ENCODE results near the gene GSK3A.

DNA sequence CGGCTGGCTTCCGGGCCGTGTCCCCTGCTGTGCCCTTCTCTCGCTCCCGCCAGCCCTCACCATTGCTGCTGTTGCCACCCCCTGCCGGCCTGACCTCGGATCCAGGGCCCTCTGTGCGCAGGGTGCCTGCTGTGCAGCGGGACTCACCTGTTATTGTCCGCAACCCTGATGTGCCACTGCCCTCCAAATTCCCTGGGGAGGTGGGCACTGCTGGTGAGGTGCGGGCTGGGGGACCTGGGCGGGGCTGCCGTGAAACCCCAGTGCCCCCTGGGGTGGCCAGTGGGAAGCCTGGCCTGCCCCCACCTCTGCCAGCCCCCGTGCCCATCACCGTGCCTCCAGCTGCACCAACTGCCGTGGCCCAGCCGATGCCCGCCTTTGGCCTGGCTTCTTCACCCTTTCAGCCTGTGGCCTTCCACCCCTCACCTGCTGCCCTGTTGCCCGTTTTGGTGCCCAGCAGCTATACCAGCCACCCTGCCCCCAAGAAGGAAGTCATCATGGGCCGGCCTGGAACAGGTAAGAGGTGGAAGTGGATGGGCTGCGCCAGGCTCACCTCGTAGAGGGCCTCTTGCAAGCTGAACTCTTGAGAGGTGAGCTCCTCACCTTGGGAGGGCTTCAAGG lies 31.8 kb upstream of the GSK3A start:
- TF ChIP-seq ZNF341 (tag by site-specific recombination; IDR thresholded peaks at IDR 0.05; ENCODE audit: low read depth) (no peak), ZNF670 (tag by site-specific recombination; IDR thresholded peaks at IDR 0.05; ENCODE audit: low read depth) (no peak), SALL2 (tag by site-specific recombination; IDR thresholded peaks at IDR 0.05; ENCODE audit: borderline replicate concordance) (no peak), CTCF (tag by site-specific recombination; IDR thresholded peaks at IDR 0.05) (no peak), ZNF175 (tag by site-specific recombination; IDR thresholded peaks at IDR 0.05) (no peak), ZNF121 (tag by site-specific recombination; IDR thresholded peaks at IDR 0.05) (no peak)
- TF ChIP-seq, protein P1, sequence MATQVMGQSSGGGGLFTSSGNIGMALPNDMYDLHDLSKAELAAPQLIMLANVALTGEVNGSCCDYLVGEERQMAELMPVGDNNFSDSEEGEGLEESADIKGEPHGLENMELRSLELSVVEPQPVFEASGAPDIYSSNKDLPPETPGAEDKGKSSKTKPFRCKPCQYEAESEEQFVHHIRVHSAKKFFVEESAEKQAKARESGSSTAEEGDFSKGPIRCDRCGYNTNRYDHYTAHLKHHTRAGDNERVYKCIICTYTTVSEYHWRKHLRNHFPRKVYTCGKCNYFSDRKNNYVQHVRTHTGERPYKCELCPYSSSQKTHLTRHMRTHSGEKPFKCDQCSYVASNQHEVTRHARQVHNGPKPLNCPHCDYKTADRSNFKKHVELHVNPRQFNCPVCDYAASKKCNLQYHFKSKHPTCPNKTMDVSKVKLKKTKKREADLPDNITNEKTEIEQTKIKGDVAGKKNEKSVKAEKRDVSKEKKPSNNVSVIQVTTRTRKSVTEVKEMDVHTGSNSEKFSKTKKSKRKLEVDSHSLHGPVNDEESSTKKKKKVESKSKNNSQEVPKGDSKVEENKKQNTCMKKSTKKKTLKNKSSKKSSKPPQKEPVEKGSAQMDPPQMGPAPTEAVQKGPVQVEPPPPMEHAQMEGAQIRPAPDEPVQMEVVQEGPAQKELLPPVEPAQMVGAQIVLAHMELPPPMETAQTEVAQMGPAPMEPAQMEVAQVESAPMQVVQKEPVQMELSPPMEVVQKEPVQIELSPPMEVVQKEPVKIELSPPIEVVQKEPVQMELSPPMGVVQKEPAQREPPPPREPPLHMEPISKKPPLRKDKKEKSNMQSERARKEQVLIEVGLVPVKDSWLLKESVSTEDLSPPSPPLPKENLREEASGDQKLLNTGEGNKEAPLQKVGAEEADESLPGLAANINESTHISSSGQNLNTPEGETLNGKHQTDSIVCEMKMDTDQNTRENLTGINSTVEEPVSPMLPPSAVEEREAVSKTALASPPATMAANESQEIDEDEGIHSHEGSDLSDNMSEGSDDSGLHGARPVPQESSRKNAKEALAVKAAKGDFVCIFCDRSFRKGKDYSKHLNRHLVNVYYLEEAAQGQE (tag by site-specific recombination; IDR thresholded peaks at IDR 0.05) = no peak
- TF ChIP-seq, protein P2, sequence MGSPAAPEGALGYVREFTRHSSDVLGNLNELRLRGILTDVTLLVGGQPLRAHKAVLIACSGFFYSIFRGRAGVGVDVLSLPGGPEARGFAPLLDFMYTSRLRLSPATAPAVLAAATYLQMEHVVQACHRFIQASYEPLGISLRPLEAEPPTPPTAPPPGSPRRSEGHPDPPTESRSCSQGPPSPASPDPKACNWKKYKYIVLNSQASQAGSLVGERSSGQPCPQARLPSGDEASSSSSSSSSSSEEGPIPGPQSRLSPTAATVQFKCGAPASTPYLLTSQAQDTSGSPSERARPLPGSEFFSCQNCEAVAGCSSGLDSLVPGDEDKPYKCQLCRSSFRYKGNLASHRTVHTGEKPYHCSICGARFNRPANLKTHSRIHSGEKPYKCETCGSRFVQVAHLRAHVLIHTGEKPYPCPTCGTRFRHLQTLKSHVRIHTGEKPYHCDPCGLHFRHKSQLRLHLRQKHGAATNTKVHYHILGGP (tag by site-specific recombination; IDR thresholded peaks at IDR 0.05) = no peak
